ENCODE results near the gene ARG2.
A peak's percentile ranks its signal among the peaks of the same experiment; 100 is the strongest.

Gene ARG2

DNA sequence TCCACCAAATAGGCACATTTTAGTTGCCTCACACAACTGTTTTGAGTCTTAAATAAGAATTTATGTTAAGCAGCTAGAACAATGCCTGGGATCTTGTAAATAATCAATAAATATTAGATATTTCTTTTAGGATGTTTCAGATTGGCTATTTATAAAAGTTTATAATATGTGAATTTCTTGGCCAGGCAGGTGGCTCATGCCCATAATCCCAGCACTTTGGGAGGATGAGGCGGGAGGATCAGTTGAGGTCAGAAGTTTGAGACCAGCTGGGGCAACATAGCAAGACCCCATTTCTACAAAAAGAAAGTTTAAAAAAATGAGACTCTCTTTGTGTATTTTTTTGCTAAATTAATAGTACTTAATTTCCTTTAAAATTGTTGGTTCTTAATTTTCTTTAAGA is 21.8 kb downstream of the ARG2 start:
- no peak for DNase-seq (ENCODE audit: low read depth)

GRCh38 chr14:67641902-67642749 is 22.4 kb downstream of the ARG2 start:
- DNase-seq (ENCODE audit: low read depth): no peak

DNA sequence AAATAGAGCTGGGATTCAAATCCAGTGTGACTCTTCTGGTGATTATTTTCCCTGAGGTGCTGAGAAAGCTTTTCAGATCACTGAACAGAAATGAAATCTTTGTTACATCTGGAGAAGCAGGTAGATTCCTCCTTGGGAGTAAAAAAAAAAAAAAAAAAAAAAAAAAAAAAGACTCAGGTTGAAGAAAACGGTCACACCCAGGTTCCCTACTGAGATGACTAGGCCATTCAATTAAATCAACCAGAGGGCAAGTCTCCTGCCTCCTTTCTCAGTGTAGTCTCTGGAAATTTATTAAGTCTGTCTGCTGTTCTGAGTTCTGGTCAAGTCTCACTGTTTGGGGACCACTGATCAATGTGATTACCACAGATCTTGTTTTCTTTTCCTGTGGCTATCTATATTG is 24.0 kb downstream of the ARG2 start:
- no peak for DNase-seq (ENCODE audit: low read depth)

- no peak for DNase-seq (ENCODE audit: low read depth)
Measured at GRCh38 chr14:67644428-67644827, 24.7 kb downstream of the ARG2 start.

DNA sequence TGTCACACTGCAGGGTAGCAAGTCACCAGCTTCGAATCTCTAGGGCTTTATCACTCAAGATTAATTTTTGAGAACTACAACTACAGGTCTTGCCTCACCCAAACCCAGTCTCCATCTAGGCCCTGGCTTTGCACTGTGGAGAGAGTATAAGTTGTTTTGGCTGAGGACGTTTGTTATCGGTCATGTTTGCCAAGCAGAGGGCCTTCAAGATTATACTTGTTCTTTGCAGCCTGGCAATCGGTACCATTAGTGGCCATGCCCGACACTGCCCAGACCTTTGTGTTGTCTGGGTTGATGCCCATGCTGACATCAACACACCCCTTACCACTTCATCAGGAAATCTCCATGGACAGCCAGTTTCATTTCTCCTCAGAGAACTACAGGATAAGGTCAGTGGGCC is 25.7 kb downstream of the ARG2 start:
- no peak for DNase-seq (ENCODE audit: low read depth)

- no peak for DNase-seq (ENCODE audit: low read depth)
Measured at GRCh38 chr14:67646131-67646530, 26.4 kb downstream of the ARG2 start.

DNA sequence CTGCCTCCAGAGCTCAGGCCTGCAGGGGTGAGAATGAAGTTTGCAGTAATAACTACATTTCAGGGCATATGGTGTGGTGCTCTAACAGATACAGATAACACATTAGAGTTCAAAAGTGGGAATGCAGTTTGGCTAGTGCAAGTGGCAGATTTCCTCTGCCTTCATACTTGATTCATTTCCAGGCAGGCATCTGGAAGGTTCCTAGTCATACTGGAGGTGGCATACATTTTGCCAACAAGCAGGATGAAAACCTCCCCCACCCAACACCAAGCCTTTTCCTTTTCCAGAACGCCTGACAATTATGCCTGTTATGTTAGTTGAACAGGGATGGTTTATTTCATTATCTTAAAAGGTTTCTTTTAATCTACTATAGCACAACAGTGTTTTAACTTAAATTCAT is 30.4 kb downstream of the ARG2 start:
- DNase-seq (ENCODE audit: low read depth): no peak

- no peak for DNase-seq (ENCODE audit: low read depth)
Measured at GRCh38 chr14:67650694-67651093, 31.0 kb downstream of the ARG2 start.

DNA sequence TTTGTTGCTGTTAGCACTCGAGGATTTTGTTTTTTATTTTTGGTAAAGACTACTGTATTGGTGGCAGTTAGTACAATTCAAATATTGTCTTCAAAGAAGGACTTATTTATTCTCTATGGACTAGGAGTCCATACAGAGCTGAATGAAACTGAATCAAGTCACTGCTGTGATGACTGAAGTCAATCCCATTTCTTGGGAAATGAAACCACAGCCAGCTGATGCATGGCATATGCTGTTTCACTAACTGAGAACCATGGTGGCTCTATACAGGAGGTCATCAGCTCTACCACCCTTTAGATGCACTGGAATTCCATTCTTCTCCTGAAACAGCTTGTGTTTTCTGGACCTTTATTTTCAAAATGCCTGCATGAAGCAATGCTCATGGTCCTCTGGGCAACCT is 32.5 kb downstream of the ARG2 start:
- DNase-seq (ENCODE audit: low read depth): no peak

GRCh38 chr14:67653651-67654280 is 34.0 kb downstream of the ARG2 start:
- DNase-seq (ENCODE audit: low read depth): no peak

DNA sequence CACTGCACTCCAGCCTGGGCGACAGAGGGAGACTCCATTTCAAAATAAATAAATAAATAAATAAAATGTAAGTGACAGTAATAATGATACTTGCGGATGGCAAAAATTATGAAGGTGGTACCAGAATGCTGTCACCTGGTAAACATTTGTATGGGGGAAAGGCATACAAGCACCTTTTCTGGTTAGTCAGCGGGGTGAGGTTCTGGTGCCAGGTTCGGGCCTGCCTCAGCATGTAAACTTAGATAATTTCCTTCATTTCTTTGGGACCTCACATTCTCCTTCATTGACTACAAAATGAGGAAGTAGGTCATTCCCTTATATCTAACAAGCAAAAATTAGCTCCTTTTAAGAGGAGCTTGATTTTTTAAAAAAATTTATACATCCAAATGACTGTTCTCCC is 43.9 kb downstream of the ARG2 start:
- no peak for DNase-seq (ENCODE audit: low read depth)

- DNase-seq (ENCODE audit: low read depth): no peak
Measured at GRCh38 chr14:67665868-67666267, 46.1 kb downstream of the ARG2 start.

- DNase-seq (ENCODE audit: low read depth): peak; percentile 5
Measured at GRCh38 chr14:67666750-67667449, 47.2 kb downstream of the ARG2 start.

DNA sequence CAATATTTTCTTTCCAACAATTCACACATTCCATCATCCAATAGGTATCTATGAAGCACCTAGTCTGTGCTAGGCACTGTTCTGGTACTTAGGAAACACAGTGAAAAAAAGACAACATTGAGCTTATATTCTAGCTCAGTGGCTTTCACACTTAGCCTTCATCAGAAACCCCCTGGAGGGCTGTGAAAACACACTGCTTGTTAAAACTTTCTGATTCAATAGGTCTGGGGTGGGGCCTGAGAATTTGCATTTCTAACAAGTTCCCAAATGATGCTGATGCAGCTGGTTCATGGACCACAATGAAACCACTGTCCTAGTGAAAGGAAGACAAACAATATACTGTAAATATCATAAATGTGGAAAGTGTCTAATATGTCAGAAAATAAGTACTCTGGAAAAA is 48.8 kb downstream of the ARG2 start:
- no peak for DNase-seq (ENCODE audit: low read depth)

DNA sequence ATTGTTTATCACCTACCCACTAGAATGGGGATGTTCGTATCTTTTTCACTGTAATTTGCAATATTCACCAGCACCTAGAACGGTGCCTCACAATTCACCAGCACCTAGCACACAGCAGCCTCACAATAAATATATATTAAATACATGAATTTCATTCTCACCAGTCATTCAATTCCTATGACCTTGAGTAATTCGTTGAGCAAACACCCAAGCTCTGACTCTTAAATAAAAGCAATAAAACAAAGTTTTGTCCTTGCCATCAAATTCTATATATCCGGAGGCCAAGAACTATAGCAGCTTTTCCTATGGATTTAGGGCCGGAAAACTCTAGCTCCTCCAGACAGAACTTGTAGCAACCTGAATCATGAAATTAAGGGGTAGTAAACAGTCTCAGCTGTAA is 53.7 kb downstream of the ARG2 start:
- DNase-seq (ENCODE audit: low read depth): no peak

DNA sequence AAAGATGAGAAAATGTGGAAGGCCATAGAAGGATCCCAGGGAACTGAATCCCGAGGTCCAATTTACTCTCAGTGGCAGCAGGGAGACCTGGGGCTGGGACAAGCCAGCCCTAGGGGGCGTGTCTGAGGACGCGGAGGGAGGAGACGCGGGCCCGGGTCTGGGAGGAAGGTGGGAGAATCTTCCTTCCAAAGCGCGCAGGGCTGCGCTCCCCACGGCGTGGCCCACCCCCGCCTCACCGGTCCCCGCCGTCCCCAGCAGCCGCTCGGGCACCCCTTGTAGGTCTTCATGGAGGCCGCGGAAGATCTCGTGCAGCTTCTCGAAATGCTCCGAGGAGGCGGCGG is 54.4 kb downstream of the ARG2 start:
- DNase-seq (ENCODE audit: low read depth): peak; percentile 33

GRCh38 chr14:67674480-67675218 is 54.9 kb downstream of the ARG2 start, which contains the start of gene VTI1B:
TSS of gene VTI1B (minus strand) at chr14:67674632. CDS start at chr14:67674489, 143 bp downstream.
- peak; percentile 65 for DNase-seq (ENCODE audit: low read depth)

- DNase-seq (ENCODE audit: low read depth): no peak
Measured at GRCh38 chr14:67675219-67675582, 55.5 kb downstream of the ARG2 start.

- no peak for DNase-seq (ENCODE audit: low read depth)
Measured at GRCh38 chr14:67679006-67679405, 59.3 kb downstream of the ARG2 start.

DNA sequence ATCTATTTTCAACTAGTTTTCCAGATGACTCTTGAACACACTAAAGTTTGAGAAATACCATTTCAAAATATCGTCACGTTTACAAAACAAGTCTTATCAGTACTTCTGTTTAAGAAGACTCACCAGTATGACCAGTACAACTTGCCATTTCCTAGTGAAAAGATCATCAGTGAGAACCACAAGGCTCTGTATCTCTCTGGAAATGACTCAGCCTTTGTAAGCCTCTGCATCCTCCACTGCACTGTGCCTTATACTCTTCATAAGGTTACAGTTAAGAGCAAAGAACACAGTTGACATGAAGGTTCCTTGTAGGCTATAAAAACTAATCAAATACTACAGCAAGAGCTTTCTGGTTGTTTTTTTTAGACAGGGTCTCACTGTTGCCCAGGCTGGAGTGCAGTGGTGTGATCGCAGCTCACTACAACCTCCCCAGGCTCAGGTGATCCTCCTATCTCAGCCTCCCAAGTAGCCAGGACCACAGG is 60.4 kb downstream of the ARG2 start:
- DNase-seq (ENCODE audit: low read depth): no peak

- no peak for DNase-seq (ENCODE audit: low read depth)
Measured at GRCh38 chr14:67680941-67681340, 61.2 kb downstream of the ARG2 start.

DNA sequence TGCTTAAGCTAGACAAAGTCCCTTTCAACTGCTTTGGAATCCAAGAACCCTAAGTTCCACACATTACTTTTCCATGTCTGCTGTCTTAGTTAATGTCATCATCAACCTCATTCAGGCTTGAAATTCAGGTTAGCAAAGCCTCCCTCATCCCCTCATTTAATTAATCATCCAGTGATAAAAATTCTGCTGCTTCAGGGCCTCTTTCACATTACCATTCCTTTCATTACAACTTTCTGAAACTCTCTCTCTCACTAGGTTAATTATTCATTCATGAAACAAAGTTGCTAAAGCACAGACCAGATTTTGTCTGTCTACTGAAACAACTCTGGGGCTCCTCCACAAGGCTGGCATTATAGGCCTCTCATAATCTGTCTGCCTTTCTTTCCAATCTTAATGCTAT is 64.1 kb downstream of the ARG2 start:
- no peak for DNase-seq (ENCODE audit: low read depth)

Measured in stimulated activated CD4-positive, alpha-beta T cell treated with anti-CD3 and anti-CD28 coated beads, Interleukin-2, amount 100 ng/mL, for 4 hours (primary cell).